H1 (cell line): ENCODE data around the gene MACROD2.

Experiments
- ATF3 ChIP-seq: IDR thresholded peaks from 2 replicates; pipeline ENCODE4 v1.6.1; 2011; ENCODE audit warnings: low read depth, mild to moderate bottlenecking, low read length; ENCODE audit not compliant: insufficient read depth
- GABPA ChIP-seq: IDR thresholded peaks from 2 replicates; pipeline ENCODE4 v1.6.1; 2011; ENCODE audit warnings: mild to moderate bottlenecking, low read length, moderate library complexity, borderline replicate concordance; ENCODE audit not compliant: insufficient read depth
- POLR2A ChIP-seq, 2 experiments: IDR thresholded peaks; 1 replicate in 1 of 2; 2 replicates in 1 of 2; pipeline ENCODE4 v1.6.1; 2011; ENCODE audit warnings: low read depth in 2 of 2, low read length in 2 of 2, mild to moderate bottlenecking in 2 of 2; ENCODE audit errors: control extremely low read depth in 1 of 2
- POLR2AphosphoS5 ChIP-seq: IDR thresholded peaks from 2 replicates; pipeline ENCODE4 v1.6.1; 2011; ENCODE audit warnings: low read depth, low read length
- TF ChIP-seq, protein P1 (sequence below): IDR thresholded peaks from 2 replicates; pipeline ENCODE4 v1.6.1; 2012; ENCODE audit warnings: inconsistent platforms
- TF ChIP-seq, protein P2 (sequence below), 3 experiments: IDR thresholded peaks; 1 replicate in 2 of 3; 2 replicates in 1 of 3; pipeline versions ENCODE4 v1.5.1 to v1.6.1; 2011; ENCODE audit warnings: low read length in 3 of 3, mild to moderate bottlenecking in 3 of 3, inconsistent platforms in 2 of 3, low read depth in 1 of 3, moderate library complexity in 1 of 3; ENCODE audit not compliant: insufficient read depth in 1 of 3; ENCODE audit errors: control extremely low read depth in 1 of 3
- TF ChIP-seq, protein P3 (sequence below): IDR thresholded peaks from 2 replicates; pipeline ENCODE4 v1.6.1; 2012; ENCODE audit warnings: low read length, inconsistent platforms

GRCh38 chr20:15222502-15223330, 1227.4 kb downstream of the MACROD2 start:
- TF ChIP-seq POLR2A (IDR thresholded peaks at IDR 0.05; ENCODE audit: control extremely low read depth in 1 of 2, low read depth in 2 of 2, low read length in 2 of 2), result no peak
- no peak for TF ChIP-seq POLR2AphosphoS5
- TF ChIP-seq, protein P1, sequence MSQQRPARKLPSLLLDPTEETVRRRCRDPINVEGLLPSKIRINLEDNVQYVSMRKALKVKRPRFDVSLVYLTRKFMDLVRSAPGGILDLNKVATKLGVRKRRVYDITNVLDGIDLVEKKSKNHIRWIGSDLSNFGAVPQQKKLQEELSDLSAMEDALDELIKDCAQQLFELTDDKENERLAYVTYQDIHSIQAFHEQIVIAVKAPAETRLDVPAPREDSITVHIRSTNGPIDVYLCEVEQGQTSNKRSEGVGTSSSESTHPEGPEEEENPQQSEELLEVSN, result no peak
- TF ChIP-seq, protein P2, sequence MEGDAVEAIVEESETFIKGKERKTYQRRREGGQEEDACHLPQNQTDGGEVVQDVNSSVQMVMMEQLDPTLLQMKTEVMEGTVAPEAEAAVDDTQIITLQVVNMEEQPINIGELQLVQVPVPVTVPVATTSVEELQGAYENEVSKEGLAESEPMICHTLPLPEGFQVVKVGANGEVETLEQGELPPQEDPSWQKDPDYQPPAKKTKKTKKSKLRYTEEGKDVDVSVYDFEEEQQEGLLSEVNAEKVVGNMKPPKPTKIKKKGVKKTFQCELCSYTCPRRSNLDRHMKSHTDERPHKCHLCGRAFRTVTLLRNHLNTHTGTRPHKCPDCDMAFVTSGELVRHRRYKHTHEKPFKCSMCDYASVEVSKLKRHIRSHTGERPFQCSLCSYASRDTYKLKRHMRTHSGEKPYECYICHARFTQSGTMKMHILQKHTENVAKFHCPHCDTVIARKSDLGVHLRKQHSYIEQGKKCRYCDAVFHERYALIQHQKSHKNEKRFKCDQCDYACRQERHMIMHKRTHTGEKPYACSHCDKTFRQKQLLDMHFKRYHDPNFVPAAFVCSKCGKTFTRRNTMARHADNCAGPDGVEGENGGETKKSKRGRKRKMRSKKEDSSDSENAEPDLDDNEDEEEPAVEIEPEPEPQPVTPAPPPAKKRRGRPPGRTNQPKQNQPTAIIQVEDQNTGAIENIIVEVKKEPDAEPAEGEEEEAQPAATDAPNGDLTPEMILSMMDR (IDR thresholded peaks at IDR 0.05; ENCODE audit: control extremely low read depth in 1 of 3, insufficient read depth in 1 of 3, low read depth in 1 of 3, low read length in 3 of 3), result no peak
- TF ChIP-seq GABPA, result no peak
- TF ChIP-seq, protein P3, sequence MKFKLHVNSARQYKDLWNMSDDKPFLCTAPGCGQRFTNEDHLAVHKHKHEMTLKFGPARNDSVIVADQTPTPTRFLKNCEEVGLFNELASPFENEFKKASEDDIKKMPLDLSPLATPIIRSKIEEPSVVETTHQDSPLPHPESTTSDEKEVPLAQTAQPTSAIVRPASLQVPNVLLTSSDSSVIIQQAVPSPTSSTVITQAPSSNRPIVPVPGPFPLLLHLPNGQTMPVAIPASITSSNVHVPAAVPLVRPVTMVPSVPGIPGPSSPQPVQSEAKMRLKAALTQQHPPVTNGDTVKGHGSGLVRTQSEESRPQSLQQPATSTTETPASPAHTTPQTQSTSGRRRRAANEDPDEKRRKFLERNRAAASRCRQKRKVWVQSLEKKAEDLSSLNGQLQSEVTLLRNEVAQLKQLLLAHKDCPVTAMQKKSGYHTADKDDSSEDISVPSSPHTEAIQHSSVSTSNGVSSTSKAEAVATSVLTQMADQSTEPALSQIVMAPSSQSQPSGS, result no peak
- no peak for TF ChIP-seq ATF3
